Common myeloid progenitor, CD34-positive (primary cell): ENCODE data around the gene SLC26A11.

Experiments
- CTCF ChIA-PET: fragments of 350-600 bp; sonication (Branson Sonifier 250); formaldehyde crosslinking; loops from one replicate; lab custom pipeline; 2021; ENCODE audit warnings: antibody characterized with exemption; lab: Charles Lee
- POLR2A ChIA-PET: fragments of 350-600 bp; sonication (Branson Sonifier 250); formaldehyde crosslinking; loops from one replicate; lab custom pipeline; 2021; ENCODE audit warnings: antibody characterized with exemption; lab: Charles Lee
- DNase-seq, 3 donors: peaks; one replicate each; pipeline versions ENCODE4 v3.0.0 to v3.0.0-alpha.2; 2013
- H3K27ac ChIP-seq, 2 experiments: 1 replicate in 1 of 2; 2 replicates in 1 of 2; pipeline ENCODE4 v1.7.0; 2013; ENCODE audit warnings: inconsistent platforms in 2 of 2, low read length in 2 of 2, mild to moderate bottlenecking in 2 of 2, low read depth in 1 of 2, moderate library complexity in 1 of 2; ENCODE audit not compliant: severe bottlenecking in 2 of 2, insufficient read depth in 1 of 2, poor library complexity in 1 of 2
- H3K27me3 ChIP-seq, 5 experiments: replicated peaks in 2 of 5; 1 replicate in 3 of 5; 2 replicates in 2 of 5; pipeline versions ENCODE4 v1.6.1 to v1.7.0; 2013; ENCODE audit warnings: low read length in 4 of 5, mild to moderate bottlenecking in 2 of 5, moderate library complexity in 2 of 5, inconsistent platforms in 1 of 5; ENCODE audit not compliant: insufficient read depth in 5 of 5, control insufficient read depth in 4 of 5
- H3K36me3 ChIP-seq, 4 experiments: 1 replicate in 2 of 4; 2 replicates in 2 of 4; pipeline versions ENCODE4 v1.6.1 to v1.7.0; 2013; ENCODE audit warnings: low read length in 3 of 4, control low read depth in 1 of 4, mild to moderate bottlenecking in 1 of 4; ENCODE audit not compliant: control insufficient read depth in 4 of 4, insufficient read depth in 4 of 4
- H3K4me1 ChIP-seq, 4 experiments: 1 replicate in 3 of 4; 2 replicates in 1 of 4; pipeline versions ENCODE4 v1.6.1 to v1.7.1; 2013; ENCODE audit warnings: low read length in 3 of 4, mild to moderate bottlenecking in 3 of 4, control low read depth in 1 of 4, inconsistent platforms in 1 of 4, moderate library complexity in 1 of 4; ENCODE audit not compliant: control insufficient read depth in 4 of 4, insufficient read depth in 4 of 4; ENCODE audit errors: control extremely low read depth in 1 of 4
- H3K4me3 ChIP-seq, 7 experiments: 1 replicate in 4 of 7; 2 replicates in 3 of 7; pipeline versions ENCODE4 v1.5.1 to v1.7.0; 2013; ENCODE audit warnings: mild to moderate bottlenecking in 7 of 7, low read length in 6 of 7, moderate library complexity in 6 of 7, inconsistent platforms in 2 of 7, low read depth in 2 of 7, control low read depth in 1 of 7; ENCODE audit not compliant: insufficient read depth in 4 of 7, control insufficient read depth in 1 of 7; ENCODE audit errors: extremely low read depth in 1 of 7
- H3K9me3 ChIP-seq, 5 experiments: 1 replicate in 4 of 5; 2 replicates in 1 of 5; pipeline versions ENCODE4 v1.6.1 to v1.7.1; 2013; ENCODE audit warnings: low read length in 4 of 5, mild to moderate bottlenecking in 2 of 5, inconsistent platforms in 1 of 5, low read depth in 1 of 5, moderate library complexity in 1 of 5; ENCODE audit not compliant: control insufficient read depth in 4 of 5, insufficient read depth in 2 of 5; ENCODE audit errors: control extremely low read depth in 1 of 5
- WGBS: methylation state at CpG from one replicate; pipeline ENCODE4 v1.1.5; 2013; ENCODE audit not compliant: insufficient coverage; 5-methylcytosine and 5-hydroxymethylcytosine counted together

The SLC26A11 gene

GRCh38 chr17:80268427-80268826, 48.2 kb downstream of the SLC26A11 start:
- WGBS, result 100% methylated on average over 1 of the region's 4 CpGs
- no peaks in the 10 kb centered on the region for H3K27me3 ChIP-seq
- H3K4me3 ChIP-seq, result no peak overlapping the region
- ChIA-PET CTCF (no interaction called here), POLR2A (no interaction called here)
- H3K9me3 ChIP-seq, result no peaks in the 10 kb centered on the region
- no peak overlapping the region for H3K27ac ChIP-seq
- peaks cover 2 to 55% (median 30%) of the 10 kb centered on the region in 4 experiments for H3K36me3 ChIP-seq
- peaks cover 2 to 22% (median 16%) of the 10 kb centered on the region in 4 experiments for H3K4me1 ChIP-seq
- no peak for DNase-seq

DNA sequence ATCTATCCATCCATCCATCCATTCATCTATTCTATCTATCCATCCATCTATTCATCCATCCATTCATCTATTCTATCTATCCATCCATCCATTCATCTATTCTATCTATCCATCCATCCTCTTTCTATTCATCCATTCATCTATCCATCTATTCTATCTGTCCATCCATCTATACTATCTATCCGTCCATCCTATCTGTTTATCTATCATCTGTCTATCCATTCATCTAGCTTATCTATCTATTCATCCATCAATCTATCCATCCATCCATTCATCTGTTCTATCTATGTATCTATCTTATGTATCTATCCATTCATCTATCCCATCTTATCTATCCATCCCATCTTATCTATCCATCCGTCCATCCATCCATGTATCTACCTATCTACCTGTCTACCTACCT, 49.2 kb downstream of the SLC26A11 start:
- POLR2A ChIA-PET, result no interaction called here
- H3K36me3 ChIP-seq, result peaks cover 2 to 62% (median 33%) of the 10 kb centered on the region in 4 experiments
- no peak for DNase-seq
- H3K27me3 ChIP-seq, result no peaks in the 10 kb centered on the region
- CTCF ChIA-PET, result interaction anchor here (0.6 kb wide), 1 partner anchor 93 kb away, joined by 3 read pairs; no protein-coding TSS in a partner anchor
- no peak overlapping the region for H3K4me3 ChIP-seq
- H3K4me1 ChIP-seq, result peaks cover 2 to 12% (median 6%) of the 10 kb centered on the region in 4 experiments
- H3K9me3 ChIP-seq, result no peaks in the 10 kb centered on the region
- WGBS, result 100% methylated on average over 1 of the region's 2 CpGs
- no peak overlapping the region for H3K27ac ChIP-seq

DNA sequence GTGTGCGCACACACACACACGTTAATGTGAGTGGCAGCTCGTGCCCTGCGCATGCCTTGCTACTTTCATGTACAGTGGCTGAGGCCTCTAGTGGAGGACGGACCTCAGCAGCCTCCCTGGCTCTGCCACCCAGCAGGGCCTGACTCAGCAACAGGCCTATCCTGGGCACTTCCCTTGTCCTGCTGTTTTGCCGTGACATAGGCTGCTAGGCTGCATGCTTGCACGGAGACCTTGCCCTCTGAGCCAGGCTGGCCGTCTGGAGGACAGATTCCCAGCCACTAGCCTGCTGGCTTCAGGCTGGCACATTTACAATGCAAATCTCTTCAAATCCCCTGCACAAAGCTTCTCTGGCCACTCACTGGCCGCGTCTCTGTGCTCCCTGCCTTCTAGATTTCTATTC, 49.9 kb downstream of the SLC26A11 start:
- H3K36me3 ChIP-seq, result peaks cover 3 to 65% (median 35%) of the 10 kb centered on the region in 4 experiments
- DNase-seq, result no peak
- ChIA-PET CTCF (no interaction called here), POLR2A (no interaction called here)
- H3K27me3 ChIP-seq, result no peaks in the 10 kb centered on the region
- no peaks in the 10 kb centered on the region for H3K9me3 ChIP-seq
- no peak overlapping the region for H3K27ac ChIP-seq
- H3K4me3 ChIP-seq, result no peak overlapping the region
- peaks cover 0 to 5% (median 2%) of the 10 kb centered on the region in 4 experiments for H3K4me1 ChIP-seq
- WGBS, result 97% methylated on average over 10 of the region's 10 CpGs

GRCh38 chr17:80270836-80271235, 50.6 kb downstream of the SLC26A11 start:
- CTCF ChIA-PET, result interaction anchor here (0.8 kb wide), 1 partner anchor 27 kb away, joined by 3 read pairs; no protein-coding TSS in a partner anchor
- H3K9me3 ChIP-seq, result no peaks in the 10 kb centered on the region
- POLR2A ChIA-PET, result no interaction called here
- peaks cover 4 to 62% (median 34%) of the 10 kb centered on the region in 4 experiments for H3K36me3 ChIP-seq
- H3K4me3 ChIP-seq, result no peak overlapping the region
- WGBS, result 100% methylated on average over 4 of the region's 4 CpGs
- DNase-seq, result peak in 1 of 3 donors; percentile 33
- H3K27me3 ChIP-seq, result no peaks in the 10 kb centered on the region
- H3K4me1 ChIP-seq, result no peaks in the 10 kb centered on the region
- H3K27ac ChIP-seq, result no peak overlapping the region

- CTCF ChIA-PET, result interaction anchor here (1.3 kb wide), 1 partner anchor 9 kb away, joined by 3 read pairs; no protein-coding TSS in a partner anchor
These were observed 52.1 kb downstream of the SLC26A11 start for GRCh38 chr17:80272366-80272765.

GRCh38 chr17:80274331-80274730, 54.1 kb downstream of the SLC26A11 start:
- CTCF ChIA-PET, result no interaction called here
- Histone ChIP-seq H3K4me3 (no peak overlapping the region), H3K27ac (no peak overlapping the region), H3K4me1 (no peaks in the 10 kb centered on the region), H3K9me3 (no peaks in the 10 kb centered on the region), H3K36me3 (peaks cover 2 to 61% (median 36%) of the 10 kb centered on the region in 4 experiments), H3K27me3 (no peaks in the 10 kb centered on the region)
- DNase-seq, result no peak
- POLR2A ChIA-PET, result interaction anchor here (1.0 kb wide), 1 partner anchor 14 kb away, joined by 3 read pairs; the partner anchor contains the start of gene RNF213
- 93% methylated on average over 6 of the region's 9 CpGs for WGBS

More at GRCh38 chr17:80272366-80272765, 52.1 kb downstream of the SLC26A11 start:
- no peaks in the 10 kb centered on the region for H3K9me3 ChIP-seq
- WGBS, result 98% methylated on average over 8 of the region's 10 CpGs
- DNase-seq, result no peak
- no peak overlapping the region for H3K27ac ChIP-seq
- POLR2A ChIA-PET, result no interaction called here
- no peaks in the 10 kb centered on the region for H3K4me1 ChIP-seq
- H3K27me3 ChIP-seq, result no peaks in the 10 kb centered on the region
- H3K36me3 ChIP-seq, result peaks cover 4 to 62% (median 38%) of the 10 kb centered on the region in 4 experiments
- no peak overlapping the region for H3K4me3 ChIP-seq

DNA sequence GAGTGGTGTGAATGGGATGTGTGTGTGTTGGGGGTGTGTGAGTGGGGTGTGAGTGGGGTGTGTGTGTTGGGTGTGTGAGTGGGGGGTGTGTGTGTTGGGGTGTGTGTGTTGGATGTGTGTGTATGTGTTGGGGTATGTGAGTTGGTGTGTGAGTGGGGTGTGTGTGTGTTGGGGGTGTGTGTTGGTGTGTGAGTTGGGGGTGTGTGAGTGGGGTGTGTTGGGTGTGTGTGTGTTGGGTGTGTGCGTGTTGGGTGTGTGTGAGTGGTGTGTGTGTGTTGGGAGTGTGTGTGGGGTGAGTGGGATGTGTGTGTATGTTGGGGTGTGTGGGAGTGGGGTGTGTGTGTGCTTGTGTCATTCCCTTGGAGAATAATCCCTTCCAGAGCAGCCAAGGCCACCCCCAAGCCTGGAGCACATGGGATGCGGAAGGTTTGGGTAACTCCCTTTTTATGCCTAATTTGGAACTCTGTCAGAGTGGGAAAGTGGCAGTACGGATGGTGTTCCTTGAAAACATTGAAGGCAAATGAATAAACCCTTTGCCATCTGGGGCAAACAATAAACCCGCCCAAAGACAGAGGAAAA, 54.7 kb downstream of the SLC26A11 start:
- DNase-seq, result no peak
- Histone ChIP-seq H3K27ac (no peak overlapping the region), H3K27me3 (no peaks in the 10 kb centered on the region), H3K4me1 (peaks cover 0 to 3% (median 0%) of the 10 kb centered on the region in 4 experiments), H3K4me3 (no peak overlapping the region), H3K9me3 (no peaks in the 10 kb centered on the region), H3K36me3 (peaks cover 2 to 60% (median 35%) of the 10 kb centered on the region in 4 experiments)
- POLR2A ChIA-PET, result interaction anchor here (1.0 kb wide), 1 partner anchor 14 kb away, joined by 3 read pairs; the partner anchor contains the start of gene RNF213
- 100% methylated on average over 3 of the region's 4 CpGs for WGBS
- CTCF ChIA-PET, result no interaction called here
